ENCODE measurements around the gene ZNF318. TPM values are rescaled to one million over a fixed set of nuclear protein-coding genes. Genes with fewer than 3 reads are reported as not detected.
"Not testable (repeated sequence)": the region's sequence is repeated elsewhere in the genome, so short reads cannot be mapped to it uniquely, and the experiment has no call there.

Gene ZNF318
- polyA plus RNA-seq, 2 of the 4 experiments (the other 2 are of a cell fraction): 5.0 to 9.2 TPM

GRCh38 chr6:43412541-43412940, 43.1 kb upstream of the ZNF318 start:
- POLR2A ChIA-PET: no interaction called here
- FAIRE-seq (no peak), ATAC-seq (no peak), DNase-seq (ENCODE audit: low read depth in 1 of 2, low spot score in 1 of 2) (no peak)
- Histone ChIP-seq H3K4me1 (no peaks in the 10 kb centered on the region), H3K4me3 (no peak overlapping the region), H3K9me3 (no peaks in the 10 kb centered on the region), H3K27ac (no peak overlapping the region), H3K4me2 (no peak overlapping the region)
- no CpG with 5 or more reads among the region's 5 CpGs for WGBS (ENCODE audit: missing lambda C conversion rate)
- CTCF ChIA-PET: interaction anchor here (0.9 to 1.5 kb wide), 2 partner anchors 12 to 14 kb away, joined by 3 to 6 read pairs; no protein-coding TSS in a partner anchor
- no peak for TF ChIP-seq EP300 (IDR thresholded peaks at IDR 0.05)
- no peak for TF ChIP-seq HOXB13 (CRISPR knock-in tag; IDR thresholded peaks at IDR 0.05; ENCODE audit: low read depth)
- TF ChIP-seq HDAC2 (IDR thresholded peaks at IDR 0.05): no peak
- TF ChIP-seq CEBPB (IDR thresholded peaks at IDR 0.05): no peak
- TF ChIP-seq ZFP36 (IDR thresholded peaks at IDR 0.05; ENCODE audit: borderline replicate concordance, partially characterized antibody): no peak
- no peak for TF ChIP-seq CHD2 (IDR thresholded peaks at IDR 0.05; ENCODE audit: low read length, partially characterized antibody)
- no peak for TF ChIP-seq HEYL (CRISPR knock-in tag; IDR thresholded peaks at IDR 0.05)
- no peak for TF ChIP-seq NPAS2 (CRISPR knock-in tag; IDR thresholded peaks at IDR 0.05; ENCODE audit: borderline replicate concordance)
- TF ChIP-seq E2F6 (IDR thresholded peaks at IDR 0.05; ENCODE audit: borderline replicate concordance, low read depth): no peak
- TF ChIP-seq TP53 (CRISPR knock-in tag; IDR thresholded peaks at IDR 0.05): no peak
- no peak for TF ChIP-seq ZC3H11A (IDR thresholded peaks at IDR 0.05)
- TF ChIP-seq EHMT2 (IDR thresholded peaks at IDR 0.05; ENCODE audit: low read depth): no peak
- no peak for TF ChIP-seq NR3C1 (IDR thresholded peaks at IDR 0.05)
- no peak for TF ChIP-seq PHF8 (IDR thresholded peaks at IDR 0.05; ENCODE audit: borderline replicate concordance, low read depth)
- no peak for TF ChIP-seq TFCP2L1 (CRISPR knock-in tag; IDR thresholded peaks at IDR 0.05)
- TF ChIP-seq MAZ (IDR thresholded peaks at IDR 0.05; ENCODE audit: borderline replicate concordance, low read depth, low read length): no peak
- no peak for TF ChIP-seq KDM1A (IDR thresholded peaks at IDR 0.05; ENCODE audit: low read depth)

- CTCF ChIA-PET: not testable (repeated sequence)
Measured at GRCh38 chr6:43410776-43411175, 41.3 kb upstream of the ZNF318 start.

GRCh38 chr6:43408259-43408658, 38.8 kb upstream of the ZNF318 start:
- ATAC-seq (no peak), DNase-seq (ENCODE audit: low read depth in 1 of 2, low spot score in 1 of 2) (no peak), FAIRE-seq (no peak)
- 65% methylated on average over 4 of the region's 4 CpGs for WGBS (ENCODE audit: missing lambda C conversion rate)
- no peaks in the 10 kb centered on the region for H3K4me1 ChIP-seq
- POLR2A ChIA-PET: no interaction called here
- CTCF ChIA-PET: interaction anchor here (1.3 kb wide), 1 partner anchor 13 kb away, joined by 3 read pairs; no protein-coding TSS in a partner anchor
- H3K9me3 ChIP-seq: no peaks in the 10 kb centered on the region
- H3K4me2 ChIP-seq: no peak overlapping the region
- no peak overlapping the region for H3K27ac ChIP-seq
- no peak for TF ChIP-seq ZNF302 (CRISPR knock-in tag; IDR thresholded peaks at IDR 0.05)
- no peak for TF ChIP-seq SMC3 (IDR thresholded peaks at IDR 0.05)
- TF ChIP-seq ZSCAN20 (CRISPR knock-in tag; IDR thresholded peaks at IDR 0.05): no peak
- TF ChIP-seq ATOH8 (CRISPR knock-in tag; IDR thresholded peaks at IDR 0.05; ENCODE audit: low read depth): no peak
- TF ChIP-seq BHLHE40 (IDR thresholded peaks at IDR 0.05; ENCODE audit: low read depth, low read length): no peak
- TF ChIP-seq MAFK (IDR thresholded peaks at IDR 0.05; ENCODE audit: partially characterized antibody): no peak
- no peak overlapping the region for H3K4me3 ChIP-seq

More at GRCh38 chr6:43410776-43411175, 41.3 kb upstream of the ZNF318 start:
- H3K4me2 ChIP-seq; FAIRE-seq; H3K4me3 ChIP-seq; POLR2A ChIA-PET; DNase-seq (ENCODE audit: low read depth in 1 of 2, low spot score in 1 of 2); H3K4me1 ChIP-seq; H3K9me3 ChIP-seq; H3K27ac ChIP-seq; ATAC-seq: not testable (repeated sequence)
- 14% methylated on average over 1 of the region's 1 CpG for WGBS (ENCODE audit: missing lambda C conversion rate)

Measured in A549 (cell line).